ENCODE results near the gene CERS1.
A peak's percentile ranks its signal among the peaks of the same experiment; 100 is the strongest.

The CERS1 gene

GRCh38 chr19:18856385-18857126 is 39.4 kb downstream of the CERS1 start:
- peak; percentile 83 for DNase-seq (ENCODE audit: low spot score)

DNA sequence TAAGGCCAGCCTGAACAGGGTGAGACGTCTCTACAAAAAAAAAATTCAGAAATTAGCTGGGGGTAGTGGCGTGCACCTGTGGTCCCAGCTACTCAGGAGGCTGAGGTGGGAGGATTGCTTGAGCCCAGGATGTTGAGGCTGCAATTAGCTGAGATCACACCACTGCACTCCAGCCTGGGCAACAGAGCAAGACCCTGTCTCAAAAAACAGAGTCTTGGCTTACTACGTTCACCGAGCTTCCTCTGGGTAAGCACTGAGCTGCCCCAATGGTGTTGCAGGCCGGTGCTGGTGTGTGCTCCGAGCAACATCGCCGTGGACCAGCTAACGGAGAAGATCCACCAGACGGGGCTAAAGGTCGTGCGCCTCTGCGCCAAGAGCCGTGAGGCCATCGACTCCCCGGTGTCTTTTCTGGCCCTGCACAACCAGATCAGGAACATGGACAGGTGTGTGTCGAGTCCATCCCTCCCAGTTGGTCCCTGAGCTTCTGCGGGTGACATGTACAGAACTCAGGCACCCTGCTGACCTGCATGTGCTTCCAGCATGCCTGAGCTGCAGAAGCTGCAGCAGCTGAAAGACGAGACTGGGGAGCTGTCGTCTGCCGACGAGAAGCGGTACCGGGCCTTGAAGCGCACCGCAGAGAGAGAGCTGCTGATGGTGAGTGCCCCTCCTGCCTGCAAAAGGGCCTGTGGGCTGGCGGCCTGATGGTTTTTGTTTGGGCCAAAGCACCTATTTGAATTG is 40.1 kb downstream of the CERS1 start:
- DNase-seq (ENCODE audit: low spot score) = no peak

DNA sequence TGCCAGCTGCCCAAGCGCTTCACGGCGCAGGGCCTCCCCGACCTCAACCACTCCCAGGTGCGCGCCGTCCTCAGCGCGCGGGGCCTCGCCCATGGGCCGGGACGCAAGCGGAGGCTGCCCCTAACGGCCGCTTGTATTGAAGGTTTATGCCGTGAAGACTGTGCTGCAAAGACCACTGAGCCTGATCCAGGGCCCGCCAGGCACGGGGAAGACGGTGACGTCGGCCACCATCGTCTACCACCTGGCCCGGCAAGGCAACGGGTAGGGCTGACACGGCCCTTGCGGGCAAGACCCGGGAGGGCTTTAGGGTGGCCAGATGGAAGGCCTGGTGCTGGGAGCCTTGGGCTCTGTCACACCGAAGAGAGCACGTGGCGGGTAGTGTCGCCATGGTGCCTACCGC is 41.0 kb downstream of the CERS1 start:
- no peak for DNase-seq (ENCODE audit: low spot score)

DNA sequence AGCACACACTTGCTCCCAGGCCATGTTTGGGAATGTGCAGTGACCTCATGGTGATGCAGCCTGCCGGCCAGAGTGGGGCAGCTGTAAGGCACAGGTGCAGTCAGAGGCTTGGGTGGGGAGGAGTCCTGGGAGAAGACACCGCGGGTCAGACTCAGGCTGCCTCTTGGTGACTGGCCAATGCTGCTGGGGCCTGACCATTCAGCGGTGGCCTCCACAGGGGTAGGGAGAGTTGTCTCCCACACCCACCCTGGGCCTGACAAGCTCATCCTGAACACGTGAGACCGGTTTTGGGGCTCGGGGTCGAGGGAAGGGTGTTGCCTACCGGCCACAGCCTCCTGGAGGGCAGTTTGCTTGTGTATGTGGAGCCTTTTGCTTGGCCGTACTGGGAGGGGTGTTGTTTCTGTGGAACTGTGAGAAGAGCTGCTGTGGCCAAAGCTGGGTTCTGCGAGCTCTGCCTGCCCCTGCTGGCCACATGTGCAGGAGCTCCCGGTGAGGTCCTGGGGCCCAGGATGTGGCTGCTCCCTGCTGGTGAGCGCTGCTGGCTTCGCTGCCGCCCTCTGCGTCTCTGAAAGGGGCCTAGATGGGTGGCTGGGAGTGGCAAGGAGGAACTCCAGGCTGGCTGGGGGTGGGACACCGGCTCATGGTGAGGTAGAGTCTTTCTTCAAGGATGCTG is 42.1 kb downstream of the CERS1 start:
- DNase-seq (ENCODE audit: low spot score) = no peak

DNA sequence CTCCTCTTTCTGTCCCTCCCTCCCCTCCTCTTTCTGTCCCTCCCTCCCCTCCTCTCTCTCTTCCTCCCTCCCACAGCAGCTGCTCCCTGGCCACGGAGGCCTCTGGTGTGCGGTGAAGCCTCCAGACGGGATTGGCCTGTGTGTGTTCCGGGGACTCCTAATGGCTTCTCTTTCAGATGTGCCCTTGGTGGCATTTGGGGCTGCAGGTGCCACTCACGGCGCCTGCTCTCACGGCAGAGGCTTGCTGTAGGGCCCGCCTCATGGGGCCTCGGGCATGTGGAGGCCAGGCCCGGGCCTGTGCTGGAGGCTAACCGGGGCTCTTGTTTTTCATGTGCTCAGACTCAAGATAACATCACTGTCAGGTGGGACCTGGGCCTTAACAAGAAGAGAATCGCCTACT is 43.3 kb downstream of the CERS1 start:
- DNase-seq (ENCODE audit: low spot score) = no peak

DNA sequence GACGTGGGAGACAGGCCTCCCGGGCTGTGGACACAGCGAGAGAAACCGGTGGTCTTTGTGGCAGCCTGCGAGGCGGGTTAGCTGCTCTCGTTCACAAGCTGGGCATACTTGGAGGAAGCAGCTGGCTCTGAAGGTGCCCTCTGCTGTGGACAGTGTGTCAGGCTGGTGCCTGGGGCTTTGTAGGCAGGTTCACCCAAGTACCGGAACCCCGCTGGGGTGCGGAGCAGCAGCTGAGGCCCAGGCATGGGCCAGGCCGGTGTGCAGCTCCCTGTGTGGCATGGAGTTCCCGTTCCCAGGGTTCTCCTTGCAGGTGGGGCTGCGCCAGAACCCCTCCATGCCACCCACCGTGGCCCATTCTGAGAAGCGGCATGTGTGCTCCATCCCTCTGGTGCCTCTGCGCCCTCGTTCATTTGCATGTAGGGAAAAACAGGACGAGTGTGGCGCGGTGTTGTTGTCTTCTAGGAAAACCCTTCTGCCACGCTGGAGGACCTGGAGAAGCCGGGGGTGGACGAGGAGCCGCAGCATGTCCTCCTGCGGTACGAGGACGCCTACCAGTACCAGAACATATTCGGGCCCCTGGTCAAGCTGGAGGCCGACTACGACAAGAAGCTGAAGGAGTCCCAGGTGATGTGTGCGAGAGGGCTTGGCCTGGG is 44.2 kb downstream of the CERS1 start:
- no peak for DNase-seq (ENCODE audit: low spot score)

GRCh38 chr19:18850471-18851375 is 45.2 kb downstream of the CERS1 start:
- DNase-seq (ENCODE audit: low spot score) = no peak

DNA sequence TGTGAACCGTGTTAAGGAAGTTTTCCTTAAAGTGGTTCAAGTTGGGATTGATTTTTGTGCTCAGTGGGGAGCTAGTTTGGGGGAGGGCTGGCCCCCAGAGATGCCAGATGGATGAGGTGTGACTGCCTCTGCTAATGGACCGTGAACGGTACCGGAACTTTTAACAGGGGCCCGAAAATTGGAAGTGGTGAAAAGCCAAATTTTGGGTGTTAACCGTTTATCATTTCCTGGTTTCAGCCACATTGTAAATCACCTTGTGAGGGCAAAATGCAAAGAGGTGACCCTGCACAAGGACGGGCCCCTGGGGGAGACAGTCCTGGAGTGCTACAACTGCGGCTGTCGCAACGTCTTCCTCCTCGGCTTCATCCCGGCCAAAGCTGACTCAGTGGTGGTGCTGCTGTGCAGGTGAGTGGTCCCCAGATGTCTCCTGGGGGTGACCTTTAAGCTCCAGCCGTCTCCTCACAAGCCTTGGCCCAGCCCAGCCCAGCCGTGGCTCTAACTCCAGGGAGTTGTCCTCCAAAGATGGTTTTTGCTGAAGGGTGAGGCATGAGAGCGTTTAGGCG is 46.0 kb downstream of the CERS1 start:
- no peak for DNase-seq (ENCODE audit: low spot score)

DNA sequence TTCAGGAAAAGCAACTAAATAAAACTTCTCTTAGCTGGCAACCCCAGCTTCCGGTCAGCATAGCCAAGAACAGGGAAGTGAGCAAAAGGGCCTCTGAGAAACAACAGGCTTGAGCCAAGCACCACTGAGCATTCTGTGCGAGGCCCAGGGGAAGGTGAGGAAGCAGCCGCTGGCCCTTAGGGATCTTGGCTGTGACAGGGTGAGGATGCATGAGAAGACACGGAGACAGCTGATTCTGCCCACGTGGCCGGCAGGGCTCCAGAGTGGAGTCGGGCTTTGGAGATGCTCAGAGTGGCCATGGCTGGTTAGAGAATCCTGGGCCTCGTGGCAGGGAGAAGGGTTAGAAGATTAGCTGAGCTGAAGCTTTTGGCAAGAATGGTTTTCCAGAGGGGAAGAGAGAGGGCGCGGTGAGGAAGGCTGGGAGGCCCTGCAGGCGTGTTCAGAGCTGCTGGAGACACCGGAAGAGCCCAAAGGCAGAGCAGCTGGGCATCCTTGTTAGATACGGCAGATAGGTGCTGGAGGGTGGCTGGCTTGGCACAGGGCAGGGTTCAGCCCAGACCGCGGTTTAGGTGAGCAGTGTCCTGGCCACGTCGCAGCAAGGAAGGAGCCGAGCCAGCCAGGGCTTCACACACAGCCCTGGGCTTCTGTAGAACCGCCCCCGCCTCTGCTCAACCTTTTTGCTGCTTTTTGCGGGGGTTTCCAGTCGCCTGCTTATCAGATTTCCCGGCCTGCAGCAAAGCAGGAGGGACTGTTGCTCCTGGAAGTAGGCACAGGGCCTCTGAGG is 46.9 kb downstream of the CERS1 start:
- peak; percentile 87 for DNase-seq (ENCODE audit: low spot score)

DNA sequence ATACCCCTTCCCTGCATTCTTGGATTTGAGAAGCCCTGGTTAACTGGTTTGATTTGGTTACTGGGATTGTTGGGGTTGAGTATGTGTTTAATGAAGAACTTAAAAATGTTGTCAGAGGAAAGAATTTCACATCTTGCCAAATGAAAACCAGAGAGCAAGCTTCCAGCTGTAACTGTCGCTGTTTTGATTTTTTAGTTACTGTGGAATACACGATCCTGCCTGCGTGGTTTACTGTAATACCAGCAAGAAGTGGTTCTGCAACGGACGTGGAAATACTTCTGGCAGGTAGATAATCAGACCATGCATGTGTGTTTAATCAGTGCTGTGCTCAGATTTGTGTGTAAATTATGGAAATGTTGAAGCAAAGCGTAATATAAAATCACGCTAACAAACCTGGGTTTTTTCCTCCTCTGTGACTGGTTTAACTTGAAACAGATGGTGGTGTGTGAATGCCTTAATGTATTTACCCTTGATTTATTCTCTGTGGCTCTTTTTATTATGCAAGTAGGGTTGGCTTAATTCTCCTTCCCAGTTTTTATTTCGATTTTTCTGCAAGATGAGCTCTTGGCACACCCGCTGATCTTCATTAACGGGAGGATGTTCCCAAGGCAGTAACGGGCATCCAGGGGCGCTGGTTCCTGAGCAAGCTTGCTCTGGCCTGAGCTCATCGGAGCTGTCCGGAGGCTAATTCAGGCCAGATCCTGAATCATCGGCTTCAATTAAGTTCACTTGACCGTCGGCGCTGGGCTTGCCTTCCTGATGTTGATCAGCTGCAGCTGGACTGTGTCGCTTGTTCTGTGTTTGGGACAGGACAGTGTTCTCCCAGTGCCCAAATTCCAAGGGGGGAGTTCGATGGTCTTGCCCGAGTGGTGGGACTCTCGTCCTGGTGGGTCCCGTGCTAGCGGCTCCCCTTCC is 48.2 kb downstream of the CERS1 start:
- no peak for DNase-seq (ENCODE audit: low spot score)

DNA sequence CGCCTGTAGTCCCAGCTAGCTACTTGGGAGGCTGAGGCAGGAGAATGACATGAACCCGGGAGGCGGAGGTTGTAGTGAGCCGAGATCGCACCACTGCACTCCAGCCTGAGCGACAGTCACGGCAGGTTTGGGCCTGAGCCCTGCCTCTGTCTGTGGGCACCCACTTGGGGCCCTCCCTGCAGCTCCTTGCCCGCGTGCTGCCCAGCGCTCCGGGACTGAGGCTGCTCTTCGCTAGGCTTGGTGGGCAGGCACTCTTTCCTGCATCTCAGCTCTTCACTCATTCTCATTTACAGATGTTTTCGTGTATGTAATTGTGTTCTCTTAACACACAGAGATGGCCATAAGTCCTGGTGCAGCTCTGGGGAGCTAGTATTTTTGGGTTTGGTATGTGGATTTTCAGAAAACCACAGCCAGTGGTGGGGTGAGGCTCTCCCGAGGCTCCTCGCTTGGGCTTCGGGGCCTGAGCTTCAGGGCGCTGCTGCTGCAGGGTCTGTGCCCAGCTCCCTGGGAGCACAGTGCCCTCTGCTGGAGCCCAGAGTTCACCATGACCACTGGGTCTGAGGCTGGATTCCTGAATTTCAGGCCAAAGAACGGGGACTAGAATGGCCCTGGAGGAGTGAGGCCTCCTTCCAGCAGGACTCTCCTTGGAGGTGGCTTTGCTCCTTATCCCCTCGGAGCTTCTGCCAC is 49.0 kb downstream of the CERS1 start:
- peak; percentile 87 for DNase-seq (ENCODE audit: low spot score)

- no peak for DNase-seq (ENCODE audit: low spot score)
Observed at GRCh38 chr19:18845961-18846360, 50.0 kb downstream of the CERS1 start.

- no peak for DNase-seq (ENCODE audit: low spot score)
Observed at GRCh38 chr19:18844806-18845329, 51.1 kb downstream of the CERS1 start.

DNA sequence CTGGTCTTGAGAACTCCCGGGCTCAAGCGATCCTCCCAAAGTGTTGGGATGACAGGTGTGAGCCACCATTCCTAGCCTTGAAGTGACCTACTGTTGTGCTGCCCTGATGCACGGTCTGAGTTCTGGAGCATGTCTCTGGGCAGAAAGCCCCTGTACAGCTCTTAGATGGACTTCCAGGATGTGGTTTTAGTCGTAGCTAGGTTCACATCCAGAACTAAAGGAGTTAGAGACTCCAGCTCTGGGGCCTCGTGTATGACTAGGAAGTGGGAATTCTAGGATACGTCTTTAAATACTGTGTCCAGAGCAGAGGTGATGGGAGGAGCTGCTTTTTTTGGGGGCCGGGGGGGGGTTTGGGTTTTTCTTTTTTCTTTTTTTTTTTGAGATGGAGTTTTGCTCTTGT is 52.0 kb downstream of the CERS1 start:
- DNase-seq (ENCODE audit: low spot score) = no peak

DNA sequence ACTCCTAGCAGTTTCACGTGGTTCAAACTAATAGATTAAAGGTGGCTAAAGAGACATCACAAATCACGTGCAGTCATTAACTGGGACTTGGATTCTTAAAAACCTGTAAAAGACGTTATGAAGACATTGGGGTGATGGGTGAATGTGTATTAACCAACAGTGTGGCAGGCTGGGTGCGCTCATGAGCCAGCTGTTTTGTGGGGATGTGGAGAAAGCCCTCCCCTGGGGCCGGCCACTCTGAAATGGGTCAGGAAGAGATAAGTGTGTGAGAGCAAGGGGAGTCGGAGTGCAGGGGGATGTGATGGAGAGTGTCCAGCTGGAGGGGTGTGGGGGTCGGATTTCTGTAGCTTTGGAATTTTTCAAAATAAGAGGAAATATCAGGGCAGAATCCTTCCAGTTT is 53.8 kb downstream of the CERS1 start:
- DNase-seq (ENCODE audit: low spot score) = no peak

- no peak for DNase-seq (ENCODE audit: low spot score)
Observed at GRCh38 chr19:18841400-18841799, 54.6 kb downstream of the CERS1 start.

- no peak for DNase-seq (ENCODE audit: low spot score)
Observed at GRCh38 chr19:18840288-18841267, 55.4 kb downstream of the CERS1 start.
